OCI-LY3 (cell line): ENCODE results near the gene KRT74.

Experiments
- H2AFZ ChIP-seq: fragments of 200-600, 300-600 bp; shearing (Covaris generic); 2 replicates; pipeline ENCODE4 v1.6.0; 2014; ENCODE audit warnings: antibody characterized with exemption, low read depth, low read length
- H3K27ac ChIP-seq: fragments of 200-600, 300-600 bp; sonication (generic); 2 replicates; pipeline ENCODE4 v1.5.1; 2014; ENCODE audit warnings: mild to moderate bottlenecking, low read length, moderate library complexity, mixed read lengths
- H3K27me3 ChIP-seq: fragments of 200-600, 300-600 bp; sonication (generic); 2 replicates; pipeline ENCODE4 v1.6.1; 2014; ENCODE audit warnings: low read depth, low read length, mixed read lengths
- H3K36me3 ChIP-seq: fragments of 200-600, 300-600 bp; sonication (generic); replicated peaks from 2 replicates; pipeline ENCODE3; 2014; ENCODE audit warnings: low read depth, low read length, mixed read lengths
- H3K4me1 ChIP-seq: fragments of 300-600, 200-600 bp; sonication (generic); 2 replicates; pipeline ENCODE4 v1.6.1; 2014; ENCODE audit warnings: low read length, mixed read lengths
- H3K4me2 ChIP-seq: fragments of 200-600, 300-600 bp; sonication (generic); 2 replicates; pipeline ENCODE4 v1.6.1; 2014; ENCODE audit warnings: low read length, mixed read lengths
- H3K4me3 ChIP-seq: fragments of 300-600, 200-600 bp; sonication (generic); 2 replicates; pipeline ENCODE4 v1.5.1; 2014; ENCODE audit warnings: antibody characterized with exemption, mild to moderate bottlenecking, low read length, moderate library complexity
- H3K79me2 ChIP-seq: fragments of 300-600, 200-600 bp; shearing (Covaris generic); 2 replicates; pipeline ENCODE4 v1.6.1; 2014; ENCODE audit warnings: mild to moderate bottlenecking, low read length, mixed read lengths
- H3K9ac ChIP-seq: fragments of 300-600, 200-600 bp; shearing (Covaris generic); 2 replicates; pipeline ENCODE4 v1.6.0; 2014; ENCODE audit warnings: mild to moderate bottlenecking, low read length, moderate library complexity
- H3K9me3 ChIP-seq: fragments of 200-600, 300-600 bp; shearing (Covaris generic); 2 replicates; pipeline ENCODE4 v1.6.1; 2014; ENCODE audit warnings: low read length, mixed read lengths; ENCODE audit not compliant: insufficient read depth
- H4K20me1 ChIP-seq: fragments of 200-600, 300-600 bp; sonication (generic); 2 replicates; pipeline ENCODE4 v1.6.1; 2016; ENCODE audit warnings: low read length, mixed read lengths; ENCODE audit not compliant: insufficient read depth
- CTCF ChIP-seq: fragments of 200-600, 300-600 bp; sonication (generic); IDR thresholded peaks from 2 replicates; pipeline ENCODE4 v1.5.1; 2014; ENCODE audit warnings: antibody characterized with exemption, low read length, low read depth
- EZH2phosphoT487 ChIP-seq: fragments of 200-600 bp; shearing (Covaris generic); IDR thresholded peaks from 2 replicates; pipeline ENCODE4 v1.6.1; 2018; ENCODE audit warnings: antibody characterized with exemption, mixed run types, low read depth

The KRT74 gene

GRCh38 chr12:52539821-52540173 is 33.8 kb downstream of the KRT74 start:
- H3K9ac ChIP-seq, result no peak overlapping the region
- no peaks in the 10 kb centered on the region for H3K9me3 ChIP-seq
- no peaks in the 10 kb centered on the region for H3K79me2 ChIP-seq
- no peak for TF ChIP-seq CTCF
- TF ChIP-seq EZH2phosphoT487, result no peak
- H3K36me3 ChIP-seq, result no peaks in the 10 kb centered on the region
- no peak overlapping the region for H3K27ac ChIP-seq
- no peak overlapping the region for H2AFZ ChIP-seq
- no peaks in the 10 kb centered on the region for H3K27me3 ChIP-seq
- no peaks in the 10 kb centered on the region for H3K4me1 ChIP-seq
- H4K20me1 ChIP-seq, result no peaks in the 10 kb centered on the region
- H3K4me3 ChIP-seq, result no peak overlapping the region
- H3K4me2 ChIP-seq, result no peak overlapping the region

GRCh38 chr12:52539083-52539820 is 34.4 kb downstream of the KRT74 start:
- H3K4me3 ChIP-seq, result no peak overlapping the region
- H4K20me1 ChIP-seq, result no peaks in the 10 kb centered on the region
- H3K79me2 ChIP-seq, result no peaks in the 10 kb centered on the region
- peaks cover 4% of the 10 kb centered on the region for H3K4me1 ChIP-seq
- H3K27me3 ChIP-seq, result no peaks in the 10 kb centered on the region
- no peak for TF ChIP-seq EZH2phosphoT487
- TF ChIP-seq CTCF, result no peak
- no peak overlapping the region for H2AFZ ChIP-seq
- no peaks in the 10 kb centered on the region for H3K36me3 ChIP-seq
- H3K9ac ChIP-seq, result no peak overlapping the region
- H3K27ac ChIP-seq, result no peak overlapping the region
- H3K4me2 ChIP-seq, result no peak overlapping the region
- H3K9me3 ChIP-seq, result no peaks in the 10 kb centered on the region

GRCh38 chr12:52537101-52537500 is 36.5 kb downstream of the KRT74 start:
- H3K9me3 ChIP-seq, result no peaks in the 10 kb centered on the region
- H3K9ac ChIP-seq, result no peak overlapping the region
- H4K20me1 ChIP-seq, result no peaks in the 10 kb centered on the region
- no peaks in the 10 kb centered on the region for H3K79me2 ChIP-seq
- no peaks in the 10 kb centered on the region for H3K36me3 ChIP-seq
- no peak overlapping the region for H2AFZ ChIP-seq
- TF ChIP-seq EZH2phosphoT487 (no peak), CTCF (no peak)
- H3K27ac ChIP-seq, result no peak overlapping the region
- no peaks in the 10 kb centered on the region for H3K27me3 ChIP-seq
- peaks cover 17% of the 10 kb centered on the region for H3K4me1 ChIP-seq
- no peak overlapping the region for H3K4me2 ChIP-seq
- no peak overlapping the region for H3K4me3 ChIP-seq

- TF ChIP-seq EZH2phosphoT487 (no peak), CTCF (no peak)
- no peaks in the 10 kb centered on the region for H3K27me3 ChIP-seq
- no peaks in the 10 kb centered on the region for H4K20me1 ChIP-seq
- H3K4me3 ChIP-seq, result no peak overlapping the region
- H3K4me1 ChIP-seq, result peaks cover 33% of the 10 kb centered on the region
- H3K79me2 ChIP-seq, result no peaks in the 10 kb centered on the region
- H3K9ac ChIP-seq, result no peak overlapping the region
- no peaks in the 10 kb centered on the region for H3K36me3 ChIP-seq
- no peak overlapping the region for H3K4me2 ChIP-seq
- H2AFZ ChIP-seq, result no peak overlapping the region
- no peak overlapping the region for H3K27ac ChIP-seq
- no peaks in the 10 kb centered on the region for H3K9me3 ChIP-seq
Measured at GRCh38 chr12:52535574-52535973, 38.1 kb downstream of the KRT74 start.
